Mucosa of gallbladder (tissue), 1 donor: Measurements from ENCODE around the gene ZNF664. TPM values are rescaled to one million over a fixed set of nuclear protein-coding genes. Genes with fewer than 3 reads are reported as not detected.

Source experiments
- DNase-seq: peaks from one replicate; pipeline ENCODE4 v3.0.0-alpha.2; 2020; ENCODE audit warnings: low spot score
- total RNA-seq: library from RNA; stranded (reverse); gene quantifications from one replicate; pipeline ENCODE4 v1.2.1, GENCODE V29; 2021
- donor health status: DM: no; HTN: no; CAD: no.

Gene ZNF664
- total RNA-seq, 1 donor from 2014 or later, result 146 TPM

- DNase-seq, result no peak
Observed at GRCh38 chr12:124009781-124010180, 36.8 kb downstream of the ZNF664 start.

DNA sequence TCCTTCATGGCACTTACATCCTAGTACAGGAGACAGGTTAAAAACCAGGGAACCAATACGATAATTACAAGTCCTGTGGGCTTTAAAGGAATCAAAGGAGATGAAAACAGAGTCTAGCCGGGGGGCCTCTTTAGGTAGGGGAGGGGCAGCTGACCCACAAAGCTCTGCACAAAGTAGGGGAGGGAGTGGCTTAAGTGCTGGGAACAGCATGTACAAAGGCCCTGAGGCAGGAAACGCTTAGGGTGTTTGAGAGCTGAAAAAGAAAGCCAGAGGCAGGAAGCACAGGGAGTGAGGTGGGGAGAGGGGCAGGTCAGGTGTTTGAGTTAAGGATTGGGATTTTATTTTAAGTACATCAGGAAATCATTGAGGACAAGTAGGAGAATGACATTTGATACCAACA, 37.7 kb downstream of the ZNF664 start:
- DNase-seq, result no peak

GRCh38 chr12:124011435-124012115, 38.6 kb downstream of the ZNF664 start:
- DNase-seq, result no peak

DNA sequence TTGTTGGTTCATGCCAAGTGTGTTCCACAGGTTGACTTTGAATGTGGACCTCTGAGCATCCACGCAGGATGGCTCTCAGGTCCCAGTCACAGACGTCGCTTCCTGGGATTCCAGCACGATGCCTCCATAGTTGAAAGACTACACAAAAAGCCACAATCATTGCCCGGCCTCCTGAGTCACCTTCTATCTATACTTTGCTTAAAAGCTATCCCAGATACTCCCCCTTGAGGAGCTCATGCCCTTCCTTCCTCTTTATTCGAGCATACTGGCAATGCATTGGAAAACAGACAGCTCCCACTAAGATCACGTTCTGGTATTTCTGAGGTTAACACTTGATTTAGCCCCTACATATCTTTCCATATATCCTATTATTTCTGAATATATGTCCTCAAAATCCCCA, 40.1 kb downstream of the ZNF664 start:
- no peak for DNase-seq

DNA sequence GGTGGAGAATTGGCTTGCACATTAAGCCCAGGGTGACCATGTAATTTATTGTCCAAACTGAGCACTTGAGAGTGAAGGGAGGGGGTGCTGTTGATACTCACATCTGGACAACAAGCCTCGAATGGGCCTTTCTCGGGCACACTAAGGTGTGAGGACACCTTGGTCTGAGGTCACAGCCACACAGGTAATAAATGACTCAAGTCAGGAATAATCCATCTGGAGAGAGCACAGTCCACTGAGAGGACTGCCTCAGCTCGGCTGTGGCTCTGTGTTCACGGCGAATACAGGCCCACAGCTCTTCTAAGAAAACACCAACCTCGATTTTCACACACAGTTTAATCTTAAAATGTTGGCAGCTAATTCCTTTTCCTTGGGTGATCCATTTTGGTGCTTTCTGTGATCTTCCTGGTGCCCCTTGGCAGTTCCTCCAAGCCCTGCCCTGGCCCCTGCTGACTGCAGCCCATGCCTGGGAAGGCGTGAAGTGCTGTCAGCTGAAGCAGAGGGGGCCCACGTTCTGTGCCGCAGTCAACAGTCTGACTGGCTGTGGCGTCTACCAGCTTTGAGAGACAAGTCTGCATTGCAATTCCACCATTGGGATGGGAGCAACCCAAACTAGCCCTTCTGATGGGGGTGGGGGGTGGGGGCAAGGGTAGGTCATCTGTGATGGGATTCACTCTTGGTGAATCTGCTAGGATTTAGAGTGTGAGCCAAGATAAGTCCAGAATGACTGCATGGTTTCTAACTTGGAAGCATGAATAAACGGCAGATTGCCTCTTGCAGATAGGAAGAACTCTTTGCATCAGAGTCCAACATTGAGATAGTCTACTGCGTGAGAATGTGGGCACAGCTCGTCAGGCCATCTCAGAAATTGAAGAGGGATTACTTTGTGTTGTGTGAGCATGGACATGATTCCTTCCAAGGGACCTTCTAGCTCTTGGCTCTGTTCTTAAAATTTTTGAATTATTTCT, 42.8 kb downstream of the ZNF664 start:
- DNase-seq, result no peak

DNA sequence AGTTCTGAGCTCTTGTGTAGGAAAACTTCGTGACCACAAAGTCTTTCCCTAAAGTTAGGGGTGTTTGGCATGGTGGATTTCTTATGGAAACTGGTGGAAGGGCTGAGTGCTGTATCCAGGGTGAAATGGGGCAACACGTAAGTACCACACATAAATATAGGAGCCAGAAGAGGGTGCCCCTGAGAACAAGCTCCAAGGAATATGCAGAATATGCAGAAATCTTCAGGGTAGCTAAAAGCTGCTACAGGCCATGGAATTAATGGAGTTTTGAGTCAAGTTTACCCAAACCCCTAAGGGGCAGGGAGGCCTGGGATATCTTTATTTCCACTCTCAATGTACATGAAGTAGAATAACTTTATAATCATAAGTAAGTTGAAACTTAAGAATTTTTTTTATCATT, 44.0 kb downstream of the ZNF664 start:
- no peak for DNase-seq

DNA sequence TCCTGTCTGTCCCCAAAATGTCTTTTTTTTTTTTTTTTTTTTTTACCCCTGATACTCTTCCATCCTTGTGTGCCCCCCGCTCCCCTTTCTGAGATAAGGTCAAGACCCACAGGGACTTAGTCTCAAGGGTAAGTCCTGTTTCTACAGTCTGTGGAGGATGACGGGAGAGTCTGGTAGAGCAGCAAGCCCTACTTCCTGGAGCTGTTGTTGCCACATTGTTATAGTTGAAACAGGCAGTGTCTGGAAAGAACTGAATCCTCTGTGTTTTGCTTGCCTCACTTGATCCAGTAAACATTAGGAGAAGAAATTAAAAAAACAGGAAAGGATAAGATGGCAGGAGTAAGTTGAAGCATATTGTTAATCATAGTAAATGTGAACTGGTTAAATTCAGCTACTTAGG, 45.5 kb downstream of the ZNF664 start:
- no peak for DNase-seq

GRCh38 chr12:124019115-124019514, 46.1 kb downstream of the ZNF664 start:
- no peak for DNase-seq

GRCh38 chr12:124020514-124020949, 47.5 kb downstream of the ZNF664 start:
- no peak for DNase-seq

DNA sequence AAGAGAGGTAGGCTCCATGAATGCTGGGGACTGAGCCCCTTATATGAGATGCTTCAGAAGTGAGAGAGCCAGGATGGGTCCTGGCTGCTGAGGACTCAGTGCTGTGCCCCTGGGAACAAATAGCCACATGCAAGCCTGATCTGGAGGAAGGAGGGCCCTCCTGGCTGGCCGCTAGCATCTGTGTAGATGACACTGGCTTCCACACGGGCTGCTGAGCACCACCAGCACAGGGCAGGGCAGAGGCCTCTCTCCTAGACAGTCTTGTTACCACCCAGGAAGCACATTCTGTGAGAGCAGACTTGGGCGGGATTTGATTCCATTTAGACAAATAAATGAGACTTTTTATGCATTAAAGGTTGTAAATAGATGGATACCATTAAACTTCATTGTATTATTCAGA, 48.0 kb downstream of the ZNF664 start:
- DNase-seq, result no peak

DNA sequence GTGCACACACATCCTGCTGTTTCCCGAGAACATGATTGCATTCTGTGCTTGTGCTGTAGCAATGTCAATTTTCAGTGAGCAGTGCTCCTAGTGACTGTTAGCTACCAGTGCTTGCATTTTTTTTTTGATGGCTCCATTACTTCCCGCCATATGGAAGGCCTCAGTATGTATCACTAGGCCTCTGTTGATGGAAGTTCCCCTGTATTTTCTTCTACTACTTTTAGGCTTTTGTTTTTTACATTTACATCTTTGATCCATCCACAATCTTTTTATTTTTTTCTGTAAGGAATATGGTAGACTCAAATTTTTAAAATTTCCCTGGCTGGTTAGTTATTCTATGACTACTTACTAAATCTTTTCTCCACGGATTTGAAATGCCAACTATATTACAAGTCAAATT, 49.1 kb downstream of the ZNF664 start:
- DNase-seq, result no peak

- no peak for DNase-seq
Observed at GRCh38 chr12:124024263-124024678, 51.3 kb downstream of the ZNF664 start.

DNA sequence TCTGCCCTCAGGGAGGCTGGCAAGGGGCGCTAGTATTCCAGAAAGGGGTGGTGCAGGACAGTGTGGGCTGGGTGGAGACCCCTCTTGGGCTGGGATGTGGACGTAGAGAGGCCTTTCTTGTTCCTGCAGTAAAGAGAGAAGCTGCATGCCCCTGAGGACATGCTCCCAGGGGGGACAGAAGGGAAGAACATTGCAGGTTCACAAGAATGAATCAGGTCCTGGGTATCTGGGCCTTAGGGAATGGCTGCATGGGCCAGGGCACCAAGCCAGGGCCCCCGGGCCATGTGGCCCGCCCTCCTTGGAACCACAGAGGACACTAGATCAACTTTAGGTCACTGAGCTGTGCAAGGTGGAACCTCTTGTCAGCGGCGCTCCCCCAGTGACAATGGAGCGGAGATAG, 51.8 kb downstream of the ZNF664 start:
- DNase-seq, result no peak

DNA sequence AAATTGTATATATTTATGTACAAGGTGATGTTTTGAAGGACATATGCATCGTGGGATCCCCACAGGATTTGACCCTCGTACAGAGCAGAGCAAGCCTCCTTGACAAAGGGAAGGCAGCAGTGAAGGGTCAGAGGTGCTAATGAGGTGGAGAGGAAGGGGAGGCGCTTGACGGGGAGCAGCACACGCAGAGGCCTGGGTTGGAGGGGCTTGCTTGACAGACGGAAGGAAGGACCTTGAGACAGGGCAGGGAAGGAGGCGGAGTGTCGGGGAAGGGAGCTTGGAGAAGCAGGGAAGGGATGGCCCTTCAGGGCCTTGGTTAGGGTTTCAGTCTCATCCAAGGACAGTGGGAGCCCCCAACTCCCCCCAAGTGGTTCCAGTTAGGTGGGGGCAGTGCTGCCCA, 52.6 kb downstream of the ZNF664 start:
- no peak for DNase-seq

DNA sequence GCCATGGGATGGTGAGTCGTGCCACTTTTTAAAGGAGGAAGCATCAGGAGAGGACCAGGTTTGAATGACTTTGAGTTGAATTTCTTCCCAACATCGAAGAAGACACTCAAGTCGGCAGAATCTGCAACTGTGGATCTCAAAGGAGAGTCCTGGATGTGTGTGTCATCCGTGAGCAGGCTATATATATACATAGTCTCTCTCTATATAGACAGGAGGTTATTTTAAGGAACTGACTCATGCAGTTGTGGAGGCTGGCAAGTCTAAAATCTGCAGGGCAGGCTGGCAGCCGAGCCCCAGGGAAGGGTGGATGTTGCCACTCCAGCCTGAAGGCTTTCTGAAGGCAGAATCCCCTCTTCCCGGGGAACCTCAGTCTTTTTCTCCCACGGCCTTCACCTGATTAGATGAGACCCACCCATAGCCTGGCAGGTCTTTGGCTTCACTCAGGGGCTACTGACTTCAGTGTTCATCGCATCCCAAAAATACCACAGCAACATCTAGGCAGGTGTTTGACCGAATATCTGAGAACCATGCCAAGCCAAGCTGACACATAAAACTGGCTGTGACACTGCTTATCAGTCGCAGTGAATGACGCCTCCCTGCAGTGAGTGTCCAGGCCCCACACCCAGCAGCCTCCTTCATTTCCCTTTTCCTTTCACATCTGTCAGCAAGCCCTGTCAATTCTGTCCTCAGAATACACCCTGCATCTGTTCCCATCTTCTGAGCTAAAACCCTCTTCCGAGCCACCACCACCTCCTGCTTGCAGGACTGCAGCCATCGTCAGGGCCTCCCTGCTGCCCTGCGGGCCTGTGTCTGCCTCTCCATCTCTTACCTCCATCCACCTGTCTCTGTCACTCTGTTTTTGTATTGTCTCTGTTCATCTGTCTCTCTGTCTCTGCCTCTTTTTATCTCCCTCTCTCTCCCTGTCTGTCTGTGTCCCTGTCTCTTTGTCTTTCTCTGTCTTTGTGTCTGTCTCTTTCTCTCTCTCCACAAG, 54.0 kb downstream of the ZNF664 start:
- no peak for DNase-seq

- DNase-seq, result no peak
Observed at GRCh38 chr12:124027753-124028554, 54.9 kb downstream of the ZNF664 start.

- DNase-seq, result no peak
Observed at GRCh38 chr12:124028555-124028925, 55.5 kb downstream of the ZNF664 start.

- no peak for DNase-seq
Observed at GRCh38 chr12:124030008-124030407, 57.0 kb downstream of the ZNF664 start.

GRCh38 chr12:124030510-124030909, 57.5 kb downstream of the ZNF664 start:
- peak; percentile 46 for DNase-seq

- DNase-seq, result no peak
Observed at GRCh38 chr12:124031058-124031457, 58.0 kb downstream of the ZNF664 start.
